Upper lobe of left lung (tissue), 6 donors: Measurements from ENCODE around the gene FRAS1. TPM values are rescaled to one million over a fixed set of nuclear protein-coding genes. Genes with fewer than 3 reads are reported as not detected.
A peak's percentile ranks its signal among the peaks of the same experiment; 100 is the strongest.
"Not testable (repeated sequence)": the region's sequence is repeated elsewhere in the genome, so short reads cannot be mapped to it uniquely, and the experiment has no call there.

Experiments
- ATAC-seq, 2 donors: fragments of 200-7000 bp; cut with Tn5 transposase; one replicate each; pipeline ENCODE4 v1.9.1; 2022; ENCODE audit warnings: mild to moderate bottlenecking in 2 of 2, moderate library complexity in 2 of 2; ENCODE audit not compliant: low FRiP score in 2 of 2
- DNase-seq, 2 donors: peaks; one replicate each; pipeline ENCODE4 v3.0.0-alpha.2; 2019 to 2020
- H3K27ac ChIP-seq, 4 donors: fragments of 200-600 bp; sonication (generic); one replicate each; pipeline ENCODE4 v1.5.1; 2016 to 2019
- H3K27me3 ChIP-seq, 4 donors: fragments of 200-600 bp; sonication (generic); one replicate each; pipeline ENCODE4 v1.5.1; 2017 to 2019
- H3K36me3 ChIP-seq, 4 donors: fragments of 200-600 bp; sonication (generic); one replicate each; pipeline ENCODE4 v1.5.1; 2016 to 2019
- H3K4me1 ChIP-seq, 4 donors: fragments of 200-600 bp; sonication (generic); one replicate each; pipeline ENCODE4 v1.5.1; 2018 to 2019
- H3K4me3 ChIP-seq, 4 donors: fragments of 200-600 bp; sonication (generic); one replicate each; pipeline ENCODE4 v1.5.1; 2017 to 2019; ENCODE audit warnings: mild to moderate bottlenecking in 2 of 4, moderate library complexity in 1 of 4
- H3K9me3 ChIP-seq, 4 donors: fragments of 200-600 bp; sonication (generic); one replicate each; pipeline ENCODE4 v1.5.1; 2018 to 2019
- EP300 ChIP-seq, 4 donors: sonication (generic); formaldehyde crosslinking; IDR thresholded peaks; one replicate each; pipeline ENCODE4 v1.5.1; 2017; ENCODE audit warnings: antibody characterized with exemption in 4 of 4, control low read depth in 2 of 4
- POLR2A ChIP-seq, 4 donors: fragments of 450-650 bp; IDR thresholded peaks; one replicate each; pipeline ENCODE4 v1.5.1; 2016 to 2017; ENCODE audit warnings: antibody characterized with exemption in 4 of 4, mild to moderate bottlenecking in 2 of 4
- POLR2AphosphoS5 ChIP-seq, 2 donors: sonication (generic); formaldehyde crosslinking; IDR thresholded peaks; one replicate each; pipeline ENCODE4 v1.5.1; 2017; ENCODE audit warnings: antibody characterized with exemption in 2 of 2
- WGBS, 2 donors: methylation state at CpG; one replicate each; pipeline ENCODE4 v1.1.5; 2017 to 2018; 5-methylcytosine and 5-hydroxymethylcytosine counted together
- total RNA-seq, 6 donors: library from RNA; depleted of rRNA in 4 of 6; stranded (reverse); fragments of >200 nt in 4 of 6; gene quantifications; one replicate each; pipeline versions ENCODE4 v1.1.0 to v1.2.1, GENCODE V29; 2016 to 2021
- TF ChIP-seq, protein P1 (sequence below), 6 experiments: fragments of 450-650 bp in 4 of 6; fragments of 200-600 bp in 2 of 6; sonication (generic) in 2 of 6; IDR thresholded peaks; one replicate each; pipeline ENCODE4 v1.5.1; 2016 to 2019; ENCODE audit warnings: antibody characterized with exemption in 6 of 6
- donor health status: DM: no; HTN: no; CAD: no; lungs with moderate emphysema.
- donor health status: DM: no; HTN: yes; CAD: no; lungs with severe emphysema.

Gene FRAS1
- total RNA-seq, 6 donors from 2014 or later, result 3.9 to 11.2 (median 6.7) TPM

DNA sequence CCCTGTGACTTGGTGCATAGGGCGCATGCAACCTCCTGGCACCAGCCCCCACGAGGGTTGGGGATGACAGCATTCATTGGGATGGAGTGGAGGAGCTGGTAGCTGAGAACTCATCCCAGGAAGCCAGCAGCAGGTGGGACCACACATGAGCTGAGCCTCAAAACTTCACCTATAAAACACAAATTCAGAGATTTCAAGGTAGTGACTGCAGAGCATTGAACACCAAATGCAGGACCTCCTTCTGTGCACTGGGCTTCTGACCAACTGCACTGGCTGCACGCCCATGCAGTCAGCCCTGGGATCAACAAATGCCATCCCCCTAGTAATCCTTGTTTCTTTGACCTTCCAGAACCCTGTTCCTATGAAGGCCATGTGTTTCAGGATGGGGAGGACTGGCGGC, 197.8 kb downstream of the FRAS1 start:
- Histone ChIP-seq H3K9me3 (peaks cover 0 to 10% (median 4%) of the 10 kb centered on the region in 4 donors), H3K4me1 (no peaks in the 10 kb centered on the region), H3K27ac (no peak overlapping the region), H3K27me3 (no peaks in the 10 kb centered on the region), H3K4me3 (no peak overlapping the region), H3K36me3 (no peaks in the 10 kb centered on the region)
- no peak for ATAC-seq
- TF ChIP-seq POLR2A (IDR thresholded peaks at IDR 0.05), result no peak
- no peak for TF ChIP-seq EP300 (IDR thresholded peaks at IDR 0.05)
- no peak for TF ChIP-seq POLR2AphosphoS5 (IDR thresholded peaks at IDR 0.05)
- TF ChIP-seq, protein P1, sequence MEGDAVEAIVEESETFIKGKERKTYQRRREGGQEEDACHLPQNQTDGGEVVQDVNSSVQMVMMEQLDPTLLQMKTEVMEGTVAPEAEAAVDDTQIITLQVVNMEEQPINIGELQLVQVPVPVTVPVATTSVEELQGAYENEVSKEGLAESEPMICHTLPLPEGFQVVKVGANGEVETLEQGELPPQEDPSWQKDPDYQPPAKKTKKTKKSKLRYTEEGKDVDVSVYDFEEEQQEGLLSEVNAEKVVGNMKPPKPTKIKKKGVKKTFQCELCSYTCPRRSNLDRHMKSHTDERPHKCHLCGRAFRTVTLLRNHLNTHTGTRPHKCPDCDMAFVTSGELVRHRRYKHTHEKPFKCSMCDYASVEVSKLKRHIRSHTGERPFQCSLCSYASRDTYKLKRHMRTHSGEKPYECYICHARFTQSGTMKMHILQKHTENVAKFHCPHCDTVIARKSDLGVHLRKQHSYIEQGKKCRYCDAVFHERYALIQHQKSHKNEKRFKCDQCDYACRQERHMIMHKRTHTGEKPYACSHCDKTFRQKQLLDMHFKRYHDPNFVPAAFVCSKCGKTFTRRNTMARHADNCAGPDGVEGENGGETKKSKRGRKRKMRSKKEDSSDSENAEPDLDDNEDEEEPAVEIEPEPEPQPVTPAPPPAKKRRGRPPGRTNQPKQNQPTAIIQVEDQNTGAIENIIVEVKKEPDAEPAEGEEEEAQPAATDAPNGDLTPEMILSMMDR (IDR thresholded peaks at IDR 0.05), result no peak
- no peak for DNase-seq
- WGBS, 2 donors, result 65 to 84% methylated on average over 2 to 4 of the region's 4 CpGs

DNA sequence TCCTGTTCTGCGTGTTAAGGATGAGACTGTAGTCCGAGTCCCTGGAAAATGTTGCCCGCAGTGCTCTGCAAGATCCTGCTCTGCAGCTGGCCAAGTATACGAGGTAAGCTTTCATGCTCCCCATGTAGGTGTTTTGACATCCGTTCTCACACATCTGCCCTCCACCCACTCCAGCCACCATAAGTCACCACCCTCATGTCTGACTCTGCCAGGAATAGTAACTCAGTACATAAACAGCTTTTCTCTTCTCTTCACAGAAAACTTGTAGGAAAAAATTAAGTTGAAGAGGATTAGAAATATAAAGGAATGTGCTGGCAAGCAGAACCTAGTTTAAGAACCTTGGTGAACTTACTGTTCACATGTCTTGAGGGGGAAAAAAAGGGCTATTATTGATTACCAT, 207.9 kb downstream of the FRAS1 start:
- DNase-seq (no peak), ATAC-seq (no peak)
- 58 to 60% methylated on average over 5 of the region's 5 CpGs for WGBS, 2 donors

DNA sequence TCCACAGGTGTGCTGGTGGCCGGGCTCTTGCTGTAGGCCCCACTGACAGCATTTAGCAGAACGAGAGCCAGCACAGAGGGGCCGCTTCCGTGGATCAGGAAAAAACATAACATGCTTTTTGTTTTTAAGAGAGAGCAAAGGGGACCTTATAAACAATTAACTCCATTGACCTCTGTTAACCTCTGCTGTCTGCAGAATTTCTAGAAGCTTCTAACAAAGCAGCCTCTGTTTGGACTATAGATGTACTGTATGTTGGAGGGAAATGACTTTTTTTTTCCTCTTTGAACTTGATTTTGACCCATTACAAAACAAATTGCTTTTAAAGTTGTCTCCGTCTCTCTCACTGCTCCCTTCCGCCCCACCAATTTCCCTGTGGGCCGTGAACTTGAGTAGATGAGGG, 210.7 kb downstream of the FRAS1 start:
- DNase-seq, result peak in 1 of 2 donors; percentile 13
- no peaks in the 10 kb centered on the region for H3K27me3 ChIP-seq
- peaks cover 0 to 5% (median 2%) of the 10 kb centered on the region in 4 donors for H3K4me1 ChIP-seq
- H3K9me3 ChIP-seq, result peaks cover 0 to 8% (median 3%) of the 10 kb centered on the region in 4 donors
- 77 to 82% methylated on average over 7 of the region's 7 CpGs for WGBS, 2 donors
- no peaks in the 10 kb centered on the region for H3K36me3 ChIP-seq
- no peak overlapping the region for H3K4me3 ChIP-seq
- no peak for ATAC-seq
- no peak overlapping the region for H3K27ac ChIP-seq
- TF ChIP-seq POLR2AphosphoS5 (IDR thresholded peaks at IDR 0.05), result no peak
- TF ChIP-seq EP300 (IDR thresholded peaks at IDR 0.05), result no peak
- TF ChIP-seq, protein P1 (IDR thresholded peaks at IDR 0.05), result no peak
- no peak for TF ChIP-seq POLR2A (IDR thresholded peaks at IDR 0.05)

More for the DNA sequence above, 207.9 kb downstream of the FRAS1 start:
- Histone ChIP-seq H3K4me3 (no peak overlapping the region), H3K36me3 (no peaks in the 10 kb centered on the region), H3K27me3 (no peaks in the 10 kb centered on the region), H3K9me3 (peaks cover 0 to 8% (median 3%) of the 10 kb centered on the region in 4 donors), H3K4me1 (peaks cover 0 to 5% (median 2%) of the 10 kb centered on the region in 4 donors), H3K27ac (no peak overlapping the region)
- no peak for TF ChIP-seq POLR2A (IDR thresholded peaks at IDR 0.05)
- TF ChIP-seq EP300 (IDR thresholded peaks at IDR 0.05), result no peak
- TF ChIP-seq, protein P1 (IDR thresholded peaks at IDR 0.05), result no peak
- TF ChIP-seq POLR2AphosphoS5 (IDR thresholded peaks at IDR 0.05), result no peak

- Histone ChIP-seq H3K36me3 (no peaks in the 10 kb centered on the region), H3K4me1 (peaks cover 0 to 4% (median 2%) of the 10 kb centered on the region in 4 donors), H3K27ac (no peak overlapping the region), H3K27me3 (no peaks in the 10 kb centered on the region), H3K9me3 (peaks cover 0 to 8% (median 3%) of the 10 kb centered on the region in 4 donors), H3K4me3 (no peak overlapping the region)
- DNase-seq (no peak), ATAC-seq (no peak)
- TF ChIP-seq, protein P1 (IDR thresholded peaks at IDR 0.05), result no peak
- TF ChIP-seq POLR2AphosphoS5 (IDR thresholded peaks at IDR 0.05), result no peak
- TF ChIP-seq EP300 (IDR thresholded peaks at IDR 0.05), result no peak
- WGBS, 2 donors, result 64 to 87% methylated on average over 2 of the region's 2 CpGs
These were observed 211.5 kb downstream of the FRAS1 start for GRCh38 chr4:78268597-78268996.

DNA sequence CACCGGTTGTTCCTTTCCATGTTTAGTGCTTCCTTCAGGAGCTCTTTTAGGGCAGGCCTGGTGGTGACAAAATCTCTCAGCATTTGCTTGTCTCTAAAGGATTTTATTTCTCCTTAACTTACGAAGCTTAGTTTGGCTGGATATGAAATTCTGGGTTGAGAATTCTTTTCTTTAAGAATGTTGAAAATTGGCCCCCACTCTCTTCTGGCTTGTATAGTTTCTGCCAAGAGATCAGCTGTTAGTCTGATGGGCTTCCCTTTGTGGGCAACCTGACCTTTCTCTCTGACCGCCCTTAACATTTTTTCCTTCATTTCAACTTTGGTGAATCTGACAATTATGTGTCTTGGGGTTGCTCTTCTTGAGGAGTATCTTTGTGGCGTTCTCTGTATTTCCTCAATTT, 218.3 kb downstream of the FRAS1 start:
- not testable (repeated sequence) for H3K27ac ChIP-seq, H3K4me3 ChIP-seq, DNase-seq, H3K4me1 ChIP-seq, ATAC-seq, H3K36me3 ChIP-seq, H3K27me3 ChIP-seq, H3K9me3 ChIP-seq
- 61 to 91% methylated on average over 4 of the region's 4 CpGs for WGBS, 2 donors
